ENCODE data around the gene EVI5.
"Not testable (repeated sequence)": the region's sequence is repeated elsewhere in the genome, so short reads cannot be mapped to it uniquely, and the experiment has no call there.

Gene EVI5

GRCh38 chr1:92792340-92792782 lies 7.5 kb upstream of the EVI5 start:
- TF ChIP-seq CTCF (IDR thresholded peaks at IDR 0.05; ENCODE audit: insufficient read depth, missing control alignments) = no peak
- no peak for FAIRE-seq
- DNase-seq (ENCODE audit: insufficient read length, low spot score) = no peak

GRCh38 chr1:92791487-92792066 lies 6.7 kb upstream of the EVI5 start:
- FAIRE-seq (no peak), DNase-seq (ENCODE audit: insufficient read length, low spot score) (no peak)
- no peak for TF ChIP-seq CTCF (IDR thresholded peaks at IDR 0.05; ENCODE audit: insufficient read depth, missing control alignments)

GRCh38 chr1:92790867-92791266 lies 6.0 kb upstream of the EVI5 start:
- no peak for TF ChIP-seq CTCF (IDR thresholded peaks at IDR 0.05; ENCODE audit: insufficient read depth, missing control alignments)
- DNase-seq (ENCODE audit: insufficient read length, low spot score) = no peak
- FAIRE-seq = no peak

GRCh38 chr1:92790081-92790480 lies 5.2 kb upstream of the EVI5 start:
- DNase-seq (ENCODE audit: insufficient read length, low spot score) (no peak), FAIRE-seq (no peak)
- no peak for TF ChIP-seq CTCF (IDR thresholded peaks at IDR 0.05; ENCODE audit: insufficient read depth, missing control alignments)

GRCh38 chr1:92786111-92786901 lies 1.4 kb upstream of the EVI5 start:
- FAIRE-seq = no peak
- no peak for DNase-seq (ENCODE audit: insufficient read length, low spot score)
- TF ChIP-seq CTCF (IDR thresholded peaks at IDR 0.05; ENCODE audit: insufficient read depth, missing control alignments) = no peak

GRCh38 chr1:92784021-92784638 lies 778 bp downstream of the EVI5 start:
- FAIRE-seq (no peak), DNase-seq (ENCODE audit: insufficient read length, low spot score) (no peak)

GRCh38 chr1:92783550-92783949 lies 1.4 kb downstream of the EVI5 start:
- FAIRE-seq; DNase-seq (ENCODE audit: insufficient read length, low spot score): not testable (repeated sequence)

More at GRCh38 chr1:92784021-92784638, 778 bp downstream of the EVI5 start:
- TF ChIP-seq CTCF (IDR thresholded peaks at IDR 0.05; ENCODE audit: insufficient read depth, missing control alignments) = no peak

All from D721Med (cell line).